ENCODE data around the gene CD8B2. TPM values are rescaled to one million over a fixed set of nuclear protein-coding genes. Genes with fewer than 3 reads are reported as not detected.

The CD8B2 gene
- total RNA-seq, 6 experiments from 2014 or later = not detected

DNA sequence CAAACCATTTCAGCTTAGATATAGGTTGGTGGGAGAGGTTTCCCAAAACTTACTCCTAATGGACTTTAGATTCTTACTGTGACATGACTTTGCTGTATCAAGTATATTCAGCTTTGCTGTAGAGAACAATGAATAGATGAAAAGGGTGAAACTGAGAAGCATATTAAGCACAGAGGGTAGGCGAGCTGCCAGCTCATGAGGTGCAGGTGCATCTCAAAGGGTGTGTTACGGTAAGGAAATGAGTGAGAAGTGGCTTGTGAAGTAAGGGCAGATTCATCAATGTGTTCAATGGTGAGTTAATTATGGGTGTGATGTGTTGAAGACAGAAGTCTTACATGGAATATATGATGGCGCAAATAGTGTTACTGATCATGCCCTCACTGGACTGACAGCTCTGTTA is 49.3 kb downstream of the CD8B2 start:
- H3K4me3 Mint-ChIP-seq = no peak overlapping the region
- H3K36me3 Mint-ChIP-seq (ENCODE audit: low read depth) = no peaks in the 10 kb centered on the region
- DNase-seq = no peak
- no peak overlapping the region for H3K27ac Mint-ChIP-seq
- H3K27me3 Mint-ChIP-seq (ENCODE audit: insufficient read depth) = peaks cover 17% of the 10 kb centered on the region
- H3K4me1 Mint-ChIP-seq (ENCODE audit: low read depth) = no peaks in the 10 kb centered on the region
- no peaks in the 10 kb centered on the region for H3K9me3 Mint-ChIP-seq
- TF ChIP-seq, protein P1, sequence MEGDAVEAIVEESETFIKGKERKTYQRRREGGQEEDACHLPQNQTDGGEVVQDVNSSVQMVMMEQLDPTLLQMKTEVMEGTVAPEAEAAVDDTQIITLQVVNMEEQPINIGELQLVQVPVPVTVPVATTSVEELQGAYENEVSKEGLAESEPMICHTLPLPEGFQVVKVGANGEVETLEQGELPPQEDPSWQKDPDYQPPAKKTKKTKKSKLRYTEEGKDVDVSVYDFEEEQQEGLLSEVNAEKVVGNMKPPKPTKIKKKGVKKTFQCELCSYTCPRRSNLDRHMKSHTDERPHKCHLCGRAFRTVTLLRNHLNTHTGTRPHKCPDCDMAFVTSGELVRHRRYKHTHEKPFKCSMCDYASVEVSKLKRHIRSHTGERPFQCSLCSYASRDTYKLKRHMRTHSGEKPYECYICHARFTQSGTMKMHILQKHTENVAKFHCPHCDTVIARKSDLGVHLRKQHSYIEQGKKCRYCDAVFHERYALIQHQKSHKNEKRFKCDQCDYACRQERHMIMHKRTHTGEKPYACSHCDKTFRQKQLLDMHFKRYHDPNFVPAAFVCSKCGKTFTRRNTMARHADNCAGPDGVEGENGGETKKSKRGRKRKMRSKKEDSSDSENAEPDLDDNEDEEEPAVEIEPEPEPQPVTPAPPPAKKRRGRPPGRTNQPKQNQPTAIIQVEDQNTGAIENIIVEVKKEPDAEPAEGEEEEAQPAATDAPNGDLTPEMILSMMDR (IDR thresholded peaks at IDR 0.05) = no peak

DNA sequence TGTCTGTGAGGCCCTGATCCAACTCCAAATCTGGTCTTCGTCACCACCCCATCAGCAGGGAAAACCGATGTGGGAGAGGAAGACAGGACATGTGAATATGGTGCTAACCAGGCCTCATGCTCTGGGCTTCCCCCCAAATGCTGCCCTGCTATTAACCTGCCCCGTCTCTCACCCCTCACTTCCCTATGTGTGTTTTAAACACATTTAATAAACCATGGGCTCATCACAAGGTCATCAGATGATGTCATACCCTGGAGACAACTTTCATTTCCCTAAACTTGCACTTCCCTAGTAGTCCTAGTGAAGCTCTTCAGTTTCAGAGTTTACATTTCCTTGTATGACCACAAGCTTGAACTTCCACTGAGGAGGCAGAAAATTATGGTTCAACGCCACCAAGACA is 49.9 kb downstream of the CD8B2 start:
- Mint-ChIP-seq H3K4me3 (no peak overlapping the region), H3K36me3 (ENCODE audit: low read depth) (no peaks in the 10 kb centered on the region), H3K27ac (no peak overlapping the region), H3K9me3 (no peaks in the 10 kb centered on the region), H3K4me1 (ENCODE audit: low read depth) (no peaks in the 10 kb centered on the region), H3K27me3 (ENCODE audit: insufficient read depth) (peaks cover 17% of the 10 kb centered on the region)
- TF ChIP-seq, protein P1 (IDR thresholded peaks at IDR 0.05) = no peak
- no peak for DNase-seq

DNA sequence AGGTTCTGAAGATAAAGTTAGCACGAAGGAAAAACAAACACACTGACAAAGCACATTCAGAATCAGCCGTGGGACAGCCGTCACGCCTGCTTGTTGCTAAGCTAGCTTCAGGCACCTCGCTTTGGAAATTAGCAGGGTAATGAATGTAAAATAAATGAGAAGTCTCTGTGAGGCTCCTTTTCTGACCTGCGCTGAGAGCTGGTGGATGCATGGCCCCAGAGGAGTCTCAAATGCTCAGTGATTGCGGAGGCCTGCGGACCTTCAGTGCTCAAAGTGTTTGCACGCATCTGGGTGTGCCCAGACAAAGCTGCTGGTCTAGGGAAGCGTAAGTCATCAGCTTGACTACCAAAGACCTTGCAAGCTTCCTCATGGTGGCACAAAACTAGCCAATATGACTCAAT is 50.6 kb downstream of the CD8B2 start:
- H3K27ac Mint-ChIP-seq = no peak overlapping the region
- H3K27me3 Mint-ChIP-seq (ENCODE audit: insufficient read depth) = peaks cover 17% of the 10 kb centered on the region
- H3K4me3 Mint-ChIP-seq = no peak overlapping the region
- DNase-seq = no peak
- H3K9me3 Mint-ChIP-seq = no peaks in the 10 kb centered on the region
- H3K36me3 Mint-ChIP-seq (ENCODE audit: low read depth) = no peaks in the 10 kb centered on the region
- H3K4me1 Mint-ChIP-seq (ENCODE audit: low read depth) = peaks cover 2% of the 10 kb centered on the region; the same call in 1 of the 2 replicates
- TF ChIP-seq, protein P1 (IDR thresholded peaks at IDR 0.05) = no peak

DNA sequence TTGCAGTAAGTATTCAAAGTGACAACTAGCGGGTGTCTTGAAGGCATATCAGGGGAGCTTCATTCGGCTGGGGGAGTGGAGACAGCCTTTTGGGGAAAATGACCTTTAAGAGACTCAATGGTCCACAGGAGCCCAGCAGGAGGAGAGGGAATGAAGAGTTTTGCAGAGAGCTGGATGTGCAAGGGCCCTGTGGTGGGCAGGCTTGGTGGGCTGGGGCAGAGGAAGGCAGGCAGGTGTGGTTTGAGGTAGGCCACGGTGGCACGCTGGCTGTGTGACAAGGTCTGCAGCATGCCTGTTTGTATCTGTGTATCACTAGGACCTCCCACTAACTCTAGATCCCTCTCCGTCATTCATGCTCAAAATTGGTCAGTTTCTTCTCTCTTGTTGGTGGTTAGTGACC is 53.7 kb downstream of the CD8B2 start:
- Mint-ChIP-seq H3K4me3 (no peak overlapping the region), H3K27me3 (ENCODE audit: insufficient read depth) (peaks cover 9% of the 10 kb centered on the region; the same call in 1 of the 2 replicates), H3K9me3 (no peaks in the 10 kb centered on the region), H3K36me3 (ENCODE audit: low read depth) (no peaks in the 10 kb centered on the region), H3K27ac (no peak overlapping the region), H3K4me1 (ENCODE audit: low read depth) (peaks cover 5% of the 10 kb centered on the region; the same call in 1 of the 2 replicates)
- no peak for DNase-seq
- TF ChIP-seq, protein P1 (IDR thresholded peaks at IDR 0.05) = no peak

DNA sequence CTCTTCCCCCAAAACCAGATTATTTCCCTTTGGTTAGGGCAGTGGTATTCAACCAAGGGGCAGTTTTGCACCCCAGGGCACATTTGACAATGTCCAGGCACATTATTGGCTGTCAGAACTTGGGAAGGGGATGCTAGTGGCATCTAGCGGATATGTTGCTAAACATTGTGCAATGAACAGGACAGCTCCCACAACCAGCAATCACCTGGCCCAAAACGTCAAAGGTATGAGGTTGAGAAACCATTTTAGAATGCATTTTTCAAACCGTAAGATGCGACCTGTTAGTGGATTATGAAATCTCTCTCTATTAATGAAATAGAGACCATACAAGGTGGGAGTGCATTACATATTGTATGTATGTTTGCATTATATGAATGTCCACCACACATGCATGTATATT is 54.2 kb downstream of the CD8B2 start:
- Mint-ChIP-seq H3K9me3 (no peaks in the 10 kb centered on the region), H3K27me3 (ENCODE audit: insufficient read depth) (peaks cover 9% of the 10 kb centered on the region; the same call in 1 of the 2 replicates), H3K36me3 (ENCODE audit: low read depth) (no peaks in the 10 kb centered on the region), H3K27ac (no peak overlapping the region), H3K4me1 (ENCODE audit: low read depth) (peaks cover 5% of the 10 kb centered on the region; the same call in 1 of the 2 replicates), H3K4me3 (no peak overlapping the region)
- TF ChIP-seq, protein P1 (IDR thresholded peaks at IDR 0.05) = no peak
- no peak for DNase-seq

Data from HFFc6 (cell line).